NK-92 (cell line): ENCODE data around the gene GHSR.
"Not testable (repeated sequence)": the region's sequence is repeated elsewhere in the genome, so short reads cannot be mapped to it uniquely, and the experiment has no call there.

Source experiments
- DNase-seq: peaks from one replicate; lab custom pipeline; 2025; ENCODE audit not compliant: unreplicated experiment; lab: John Stamatoyannopoulos, UW

Gene GHSR, protein sequence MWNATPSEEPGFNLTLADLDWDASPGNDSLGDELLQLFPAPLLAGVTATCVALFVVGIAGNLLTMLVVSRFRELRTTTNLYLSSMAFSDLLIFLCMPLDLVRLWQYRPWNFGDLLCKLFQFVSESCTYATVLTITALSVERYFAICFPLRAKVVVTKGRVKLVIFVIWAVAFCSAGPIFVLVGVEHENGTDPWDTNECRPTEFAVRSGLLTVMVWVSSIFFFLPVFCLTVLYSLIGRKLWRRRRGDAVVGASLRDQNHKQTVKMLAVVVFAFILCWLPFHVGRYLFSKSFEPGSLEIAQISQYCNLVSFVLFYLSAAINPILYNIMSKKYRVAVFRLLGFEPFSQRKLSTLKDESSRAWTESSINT

DNA sequence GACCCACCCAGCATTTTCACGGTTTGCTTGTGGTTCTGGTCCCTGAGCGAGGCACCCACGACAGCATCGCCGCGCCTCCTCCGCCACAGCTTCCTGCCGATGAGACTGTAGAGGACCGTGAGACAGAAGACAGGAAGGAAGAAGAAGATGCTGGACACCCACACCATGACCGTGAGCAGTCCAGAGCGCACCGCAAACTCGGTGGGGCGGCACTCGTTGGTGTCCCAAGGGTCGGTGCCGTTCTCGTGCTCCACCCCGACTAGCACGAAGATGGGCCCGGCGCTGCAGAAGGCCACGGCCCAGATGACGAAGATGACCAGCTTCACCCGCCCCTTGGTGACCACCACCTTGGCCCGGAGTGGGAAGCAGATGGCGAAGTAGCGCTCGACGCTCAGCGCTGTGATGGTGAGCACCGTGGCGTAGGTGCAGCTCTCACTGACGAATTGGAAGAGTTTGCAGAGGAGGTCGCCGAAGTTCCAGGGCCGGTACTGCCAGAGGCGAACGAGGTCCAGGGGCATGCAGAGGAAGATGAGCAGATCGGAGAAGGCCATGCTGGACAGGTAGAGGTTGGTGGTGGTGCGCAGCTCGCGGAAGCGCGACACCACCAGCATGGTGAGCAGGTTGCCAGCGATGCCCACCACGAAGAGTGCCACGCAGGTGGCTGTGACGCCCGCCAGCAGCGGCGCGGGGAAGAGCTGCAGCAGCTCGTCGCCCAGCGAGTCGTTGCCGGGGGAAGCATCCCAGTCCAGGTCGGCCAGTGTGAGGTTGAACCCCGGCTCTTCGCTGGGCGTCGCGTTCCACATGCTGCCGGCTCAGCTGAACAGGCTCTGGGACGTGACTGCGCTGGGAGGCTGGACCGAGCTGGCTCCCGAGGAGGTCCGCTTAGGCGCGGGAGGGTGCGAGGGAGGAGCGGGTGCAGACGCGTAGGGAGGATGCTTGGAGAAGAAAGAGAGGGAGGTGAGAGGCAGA lies at the start of gene GHSR:
TSS of gene GHSR (minus strand) at position 846 of the 969 bp plus-strand sequence. CDS start at position 803, 43 bp downstream.
- no peak for DNase-seq

DNA sequence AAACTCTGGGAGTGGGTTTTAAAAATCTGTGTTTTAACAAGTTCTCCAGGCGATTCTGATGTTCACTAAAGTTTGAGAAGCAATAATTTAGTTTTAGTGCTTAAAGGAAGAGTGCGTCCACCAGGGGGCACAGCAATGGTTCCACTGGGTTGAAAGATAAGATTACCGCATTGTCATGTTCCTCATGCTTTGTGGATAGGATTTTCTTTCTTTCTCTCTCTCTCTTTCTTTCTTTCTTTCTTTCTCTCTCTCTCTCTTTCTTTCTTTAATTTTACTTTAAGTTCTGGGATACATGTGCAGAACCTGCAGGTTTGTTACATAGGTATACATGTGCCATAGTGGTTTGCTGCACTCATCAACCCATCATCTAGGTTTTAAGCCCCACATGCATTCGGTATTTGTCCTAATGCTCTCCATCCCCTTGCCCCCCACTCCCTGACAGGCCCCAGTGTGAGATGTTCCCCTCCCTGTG lies 42.0 kb upstream of the GHSR start:
- not testable (repeated sequence) for DNase-seq

DNA sequence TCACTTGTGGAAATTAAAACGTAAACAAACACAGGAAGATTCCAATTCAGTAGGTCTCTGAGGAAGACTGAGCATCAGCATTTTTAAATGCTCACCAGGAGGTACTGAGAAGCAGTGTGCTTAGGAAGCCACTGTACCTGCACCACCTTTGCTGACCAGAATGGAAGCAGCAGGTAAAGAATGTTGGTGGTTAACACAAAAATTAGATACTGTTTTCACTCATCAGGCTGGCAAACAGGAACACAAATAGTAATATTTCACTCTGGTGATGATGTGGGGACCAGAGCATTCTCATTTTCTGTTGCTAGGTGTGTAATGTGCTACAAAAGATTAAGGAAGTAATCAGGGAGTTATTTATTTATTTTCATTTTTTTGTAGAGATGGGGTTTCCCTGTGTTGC lies 29.9 kb upstream of the GHSR start:
- no peak for DNase-seq

DNA sequence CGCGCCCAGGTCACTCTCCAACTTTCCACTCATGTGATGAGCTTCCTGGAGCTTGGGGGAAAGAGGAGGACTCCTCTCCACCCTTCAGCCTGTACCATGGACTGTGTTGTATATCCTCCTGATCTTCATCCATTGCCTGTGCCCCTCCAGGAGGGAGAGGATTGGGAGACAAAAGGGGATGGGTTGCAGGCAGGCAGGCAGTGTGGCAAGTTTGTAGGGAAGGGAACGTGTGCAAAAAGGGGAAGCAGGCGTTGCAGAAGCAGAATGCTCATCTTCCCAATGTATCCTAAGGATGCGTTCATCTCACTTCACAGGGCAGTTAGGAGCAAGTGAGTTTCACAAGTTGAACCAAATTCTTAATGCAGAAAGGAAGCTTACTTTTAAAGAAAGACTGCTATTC lies 28.1 kb upstream of the GHSR start:
- no peak for DNase-seq

DNA sequence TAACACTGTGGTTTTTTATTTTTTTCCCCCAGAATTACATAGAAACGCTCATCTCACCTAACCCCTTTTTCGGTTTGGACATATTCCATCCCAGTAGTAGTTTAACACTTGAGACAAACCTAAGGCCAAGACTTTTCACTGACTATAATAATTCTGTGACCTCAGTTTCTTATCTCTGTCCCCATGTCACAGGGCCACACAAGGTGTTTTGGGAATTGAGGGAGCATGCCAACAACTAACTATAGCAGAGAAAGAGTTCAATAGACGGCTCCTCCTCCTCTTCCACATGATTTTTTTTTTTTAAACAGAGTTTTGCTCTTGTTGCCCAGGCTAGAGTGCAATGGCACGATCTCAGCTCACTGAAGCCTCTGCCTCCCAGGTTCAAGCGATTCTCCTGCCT lies 27.4 kb upstream of the GHSR start:
- DNase-seq = no peak

DNA sequence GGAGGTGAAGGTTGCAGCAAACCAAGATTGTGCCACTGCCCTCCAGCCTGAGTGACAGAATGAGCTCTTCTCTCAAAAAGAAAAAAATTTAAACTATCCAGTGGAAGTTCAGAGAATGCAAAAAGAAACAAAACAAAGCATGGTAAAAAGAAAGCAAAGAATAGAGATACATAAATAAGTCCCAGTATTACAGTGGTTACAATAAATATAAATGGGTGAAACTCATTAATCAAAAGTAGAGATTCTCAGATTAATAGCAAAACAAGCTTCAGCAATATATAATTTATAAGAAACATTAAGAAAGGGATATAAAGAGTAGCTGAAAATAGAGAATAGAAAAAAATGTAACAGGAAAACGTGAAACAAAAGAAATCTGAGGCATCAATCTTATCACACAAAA lies 23.6 kb upstream of the GHSR start:
- no peak for DNase-seq

DNA sequence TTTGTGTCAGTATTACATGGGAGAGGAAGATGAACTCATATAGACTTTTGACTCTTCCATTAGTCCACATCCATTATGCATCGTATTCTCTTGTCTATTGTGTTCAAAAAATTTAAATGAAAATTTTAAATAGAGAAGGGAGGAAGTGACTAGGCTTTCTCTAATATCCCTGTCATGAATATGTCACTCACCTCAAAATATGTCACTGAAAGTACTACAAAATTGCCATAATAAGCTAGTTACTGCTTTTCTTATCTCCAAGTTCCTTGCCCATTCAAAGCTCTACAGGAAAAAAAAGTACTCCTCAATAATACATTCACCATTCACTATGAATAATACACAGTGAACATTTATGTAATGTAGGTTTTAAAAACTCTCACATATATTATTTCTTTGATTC lies 22.3 kb upstream of the GHSR start:
- DNase-seq = no peak

DNA sequence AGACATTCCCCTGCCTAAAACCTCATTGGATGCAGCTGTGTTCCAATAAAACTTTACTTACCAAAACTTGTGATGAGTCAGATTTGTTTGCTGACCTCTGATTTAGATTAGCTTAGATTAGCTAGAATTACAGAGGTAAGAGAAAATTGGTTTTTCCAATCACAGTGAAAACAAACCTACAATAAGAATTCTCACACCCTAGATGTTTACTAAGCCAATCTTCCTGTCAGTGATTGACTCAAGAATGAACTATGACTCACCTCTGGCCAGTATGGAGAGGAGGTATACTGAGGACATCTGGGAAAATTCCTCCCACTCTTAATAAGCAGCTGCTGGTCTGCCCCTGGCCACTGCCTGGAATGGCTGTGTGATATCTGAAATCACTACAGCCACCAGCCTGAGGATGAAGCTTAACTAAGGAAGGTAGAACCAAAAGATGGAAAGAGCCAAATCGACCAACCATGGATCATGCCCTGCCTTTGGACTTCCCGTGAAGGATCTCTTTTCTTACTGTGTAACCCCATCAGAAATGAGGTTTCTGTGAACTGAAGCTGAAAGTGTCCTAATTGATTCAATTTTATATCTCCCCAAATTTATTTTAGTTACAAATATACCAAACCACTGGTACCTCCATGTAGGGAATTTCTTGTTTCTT lies 19.0 kb upstream of the GHSR start:
- DNase-seq = no peak

DNA sequence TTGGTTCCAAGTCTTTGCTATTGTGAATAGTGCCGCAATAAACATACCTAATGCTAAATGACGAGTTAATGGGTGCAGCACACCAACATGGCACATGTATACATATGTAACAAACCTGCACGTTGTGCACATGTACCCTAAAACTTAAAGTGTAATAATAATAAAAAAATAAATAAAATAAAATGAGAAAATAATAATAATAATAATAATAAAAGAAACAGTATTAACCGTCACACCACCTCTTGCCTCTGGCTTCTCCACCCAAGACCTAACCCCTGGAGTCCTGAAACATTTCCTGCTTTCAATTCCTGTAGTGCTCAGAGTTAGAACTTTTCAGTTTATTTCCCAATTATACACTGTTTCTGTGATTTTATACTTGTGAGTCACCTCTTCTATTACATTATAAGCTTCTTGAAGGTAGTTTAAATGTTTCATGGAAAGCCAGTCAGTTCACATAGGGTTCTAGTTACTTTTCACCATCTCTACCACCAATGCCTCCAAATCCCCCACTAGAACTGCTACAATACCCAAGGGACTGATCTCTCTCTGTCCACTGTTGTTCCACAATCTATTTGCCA lies 18.4 kb upstream of the GHSR start:
- no peak for DNase-seq

DNA sequence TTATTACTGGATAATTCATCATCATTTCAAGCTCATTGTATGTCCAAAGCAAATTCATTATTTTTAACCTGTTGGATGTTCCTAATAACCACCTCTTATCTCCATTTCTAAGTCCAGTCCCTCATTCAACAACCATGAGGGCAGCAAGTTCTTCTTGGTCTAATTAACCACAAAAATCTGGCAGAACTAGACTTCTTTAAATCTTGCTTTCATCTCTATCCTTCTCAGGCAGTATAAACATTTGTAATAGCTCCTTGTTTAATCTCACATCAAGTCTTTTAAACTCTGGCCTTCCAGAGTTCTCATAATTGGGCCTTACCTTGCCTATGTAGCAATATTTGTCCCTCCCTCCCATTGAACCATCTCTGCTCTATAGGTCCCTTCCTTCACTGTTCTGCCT lies 17.0 kb upstream of the GHSR start:
- no peak for DNase-seq

DNA sequence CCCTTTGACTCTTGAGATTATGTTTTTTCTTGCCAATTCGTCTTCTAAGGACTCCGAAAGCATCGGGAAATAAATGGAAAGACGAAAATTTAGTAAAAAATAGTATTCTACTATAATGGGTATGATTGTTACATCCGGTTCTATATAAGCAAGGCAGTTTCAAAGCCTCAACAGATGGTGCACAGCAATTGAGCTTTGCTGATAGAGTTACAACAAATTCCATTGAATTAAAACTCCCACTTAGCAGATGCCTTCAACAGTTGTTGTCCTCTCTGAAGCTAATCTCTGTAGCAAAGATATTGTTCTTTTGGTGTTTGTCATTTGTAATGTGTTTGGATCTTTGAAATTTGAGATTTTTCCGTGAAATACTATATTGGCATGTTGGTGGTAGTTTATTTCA lies 16.1 kb upstream of the GHSR start:
- DNase-seq = no peak

DNA sequence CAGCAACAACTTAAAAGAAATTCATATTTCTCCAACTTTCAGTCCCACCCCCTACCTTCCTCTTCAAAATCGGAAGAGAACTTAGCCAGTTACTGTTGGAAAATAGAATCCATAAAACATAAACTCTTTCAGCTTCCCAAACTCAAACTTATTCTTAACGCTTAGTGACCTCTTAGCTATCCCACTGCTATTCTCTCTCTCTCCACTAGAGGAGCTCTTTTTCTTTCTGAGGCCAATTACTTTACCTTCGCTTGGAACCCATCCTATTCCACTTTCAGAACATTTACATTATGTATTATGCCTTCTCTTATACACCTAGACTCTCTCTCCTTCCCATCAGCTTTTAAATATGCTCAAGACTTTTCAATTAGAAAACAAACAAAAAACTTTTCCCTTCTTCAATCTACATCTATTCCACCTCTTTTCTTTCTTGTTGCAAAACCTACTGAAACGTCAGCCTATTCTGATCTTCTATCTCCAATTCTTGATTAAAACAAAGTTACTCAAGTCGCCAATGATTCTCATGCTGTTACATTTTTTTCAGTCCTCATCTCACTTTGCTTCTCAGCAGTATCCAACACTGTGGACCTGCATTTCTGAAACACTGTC lies 13.4 kb upstream of the GHSR start:
- no peak for DNase-seq

DNA sequence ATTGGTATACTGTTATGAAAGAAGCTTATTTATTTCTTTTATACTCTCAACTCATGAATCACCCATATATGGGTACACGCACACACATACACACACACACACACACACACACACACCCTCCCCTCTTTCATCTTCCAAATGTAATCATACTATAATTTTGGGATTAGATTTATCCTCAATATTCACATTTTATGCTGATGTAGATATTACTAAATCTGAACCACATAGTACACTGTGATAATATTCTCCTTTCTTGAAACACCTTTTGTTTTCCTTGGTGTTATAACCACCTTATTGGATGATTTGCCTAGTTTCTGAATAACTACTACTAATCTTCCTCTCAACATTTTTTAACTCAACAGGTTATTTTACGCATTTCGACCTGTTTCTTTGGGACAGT lies 8.1 kb upstream of the GHSR start:
- DNase-seq = no peak

DNA sequence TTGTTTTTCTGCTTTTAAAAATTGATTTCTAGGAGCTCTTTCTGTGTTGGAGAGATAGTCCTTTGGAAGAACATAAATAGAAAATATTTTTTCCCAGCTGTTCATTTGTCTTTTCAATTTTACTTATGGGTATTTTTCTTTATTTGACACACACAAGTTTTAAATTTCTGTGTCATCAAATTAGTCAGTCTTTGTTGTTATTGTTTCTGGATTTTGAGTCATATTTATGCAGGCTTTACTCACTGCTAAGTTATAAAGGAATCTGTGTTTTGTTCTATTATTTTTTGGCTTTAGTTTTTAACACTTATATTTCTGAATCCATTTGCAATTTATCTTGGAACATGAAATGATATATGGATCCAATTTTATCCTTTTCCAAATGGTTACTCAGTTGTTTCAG lies 5.9 kb upstream of the GHSR start:
- no peak for DNase-seq

DNA sequence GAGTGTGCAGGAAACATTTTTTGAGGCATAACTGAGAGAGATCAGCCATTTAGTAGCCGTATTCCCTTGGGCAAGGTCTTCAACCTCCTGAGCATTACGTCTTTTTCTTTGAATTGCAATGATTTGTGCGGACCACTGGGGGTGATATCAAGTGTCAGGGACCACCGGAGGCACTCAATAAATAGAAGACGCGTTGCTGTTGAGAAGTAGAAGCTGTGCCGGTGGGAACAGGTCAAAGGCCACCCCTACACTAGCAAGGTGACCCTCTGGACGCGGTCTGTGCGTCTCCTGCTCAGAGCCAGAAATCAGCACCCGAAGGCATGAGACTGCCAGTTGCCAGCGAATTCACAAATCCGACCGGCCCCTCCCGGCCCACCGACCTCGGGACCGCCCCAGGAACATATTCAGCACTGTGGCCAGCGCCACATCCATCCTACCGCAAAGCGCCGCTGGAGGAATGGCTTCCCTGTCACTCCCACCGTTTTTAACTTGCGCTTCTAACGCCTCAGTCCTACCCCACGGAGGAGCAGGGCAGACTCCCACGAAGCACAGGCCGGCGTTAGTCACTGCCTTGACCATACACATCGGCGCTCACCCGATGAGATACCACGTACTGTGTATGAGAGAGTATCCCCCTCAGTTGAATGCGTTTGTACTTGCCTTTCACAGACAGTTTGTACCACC lies 1.4 kb upstream of the GHSR start:
- no peak for DNase-seq

DNA sequence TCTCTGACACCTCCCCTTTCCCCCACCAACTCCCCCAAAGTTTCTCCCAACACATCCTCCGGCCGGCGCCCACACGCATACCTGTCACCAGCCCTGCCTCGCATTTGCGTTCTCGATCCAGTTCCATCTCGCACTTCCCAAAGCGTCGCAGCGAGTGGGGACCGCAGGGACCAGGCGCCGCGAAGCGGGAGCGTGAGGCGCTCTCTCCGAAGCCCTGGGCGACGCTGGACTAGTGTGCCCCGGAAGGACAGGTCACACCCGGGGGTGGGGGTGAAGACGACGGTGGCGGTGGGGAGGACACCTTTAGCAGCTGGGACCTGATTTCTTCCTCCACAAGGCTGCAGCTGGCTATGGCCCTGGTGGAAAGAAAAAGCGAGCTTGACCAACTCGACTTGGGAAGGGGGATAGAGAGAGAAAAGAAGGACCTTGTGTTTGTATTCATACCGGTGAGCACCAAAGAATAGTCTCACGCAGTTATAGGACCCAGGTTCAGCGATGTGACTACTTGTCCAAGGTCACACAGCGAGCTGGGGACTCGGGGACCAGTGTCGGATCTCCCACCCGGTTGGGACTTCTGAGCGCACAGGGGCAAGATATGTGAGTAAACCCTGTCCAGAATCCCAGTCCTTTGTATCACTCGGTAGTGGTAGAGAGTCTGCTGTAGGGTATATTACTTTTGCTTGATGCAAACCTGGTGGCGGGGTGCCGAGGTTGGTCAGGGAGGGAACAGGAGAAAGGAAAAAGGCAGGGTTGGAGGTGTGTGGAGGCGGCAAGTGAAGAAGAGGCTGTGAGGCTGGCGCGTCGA lies 607 bp upstream of the GHSR start:
- DNase-seq = no peak

DNA sequence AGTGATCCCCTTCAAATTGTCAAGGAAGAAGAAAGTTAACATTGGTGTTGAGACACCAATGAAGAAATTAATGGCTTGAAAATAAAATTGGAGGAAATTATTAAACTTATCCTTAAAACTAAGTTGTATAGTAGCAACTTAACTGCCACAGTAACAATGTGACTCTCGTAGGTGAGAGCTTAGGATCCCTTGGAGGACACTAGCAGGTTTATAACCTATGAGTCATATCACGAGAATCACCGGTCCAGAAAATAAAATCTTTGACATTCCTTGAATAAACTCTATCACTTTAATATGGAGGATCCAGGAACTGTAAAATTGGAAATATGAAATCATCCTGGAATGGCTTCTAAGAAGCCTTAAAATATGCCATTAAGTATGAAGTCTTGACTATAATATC lies 2.1 kb downstream of the GHSR start:
- no peak for DNase-seq

DNA sequence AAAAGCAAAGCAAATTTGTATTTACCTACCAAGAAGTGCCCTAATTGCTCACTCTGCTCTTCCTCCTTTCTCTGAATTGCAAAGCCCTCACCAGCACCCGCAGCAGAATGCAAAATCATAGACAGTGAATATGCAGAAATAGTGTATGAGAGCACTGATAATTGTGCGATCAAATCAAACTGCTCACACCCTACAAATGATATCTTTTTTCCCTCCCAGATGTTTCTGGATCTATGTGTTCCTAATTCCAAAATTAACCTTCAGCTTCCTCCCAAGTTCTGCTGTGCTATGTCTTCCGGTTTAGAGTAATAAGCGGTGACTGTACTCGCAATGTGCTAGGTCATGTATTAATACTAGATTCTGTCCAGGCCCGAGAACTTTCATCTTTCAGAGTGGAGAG lies 3.4 kb downstream of the GHSR start:
- no peak for DNase-seq

DNA sequence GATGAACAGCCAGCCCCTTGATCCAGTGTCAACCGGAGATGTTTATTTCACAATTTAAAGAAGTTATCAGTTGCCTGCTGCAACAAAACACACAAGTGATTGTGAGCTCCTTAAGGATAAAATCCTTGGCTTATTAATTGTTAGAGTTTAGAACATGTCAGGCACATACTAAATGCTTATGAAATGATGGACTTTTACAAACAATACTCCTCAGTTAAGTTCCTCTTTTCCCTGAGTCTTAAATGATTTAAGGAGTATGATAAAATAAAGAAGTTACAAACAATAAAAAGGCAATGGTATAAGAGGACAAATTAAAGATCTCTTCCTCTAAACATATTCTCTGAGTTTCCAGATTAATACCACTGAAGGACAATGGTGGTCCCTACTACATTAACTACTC lies 5.7 kb downstream of the GHSR start:
- DNase-seq = no peak
